Cardiac fibroblast (primary cell): ENCODE data around the gene MYPN.
A peak's percentile ranks its signal among the peaks of the same experiment; 100 is the strongest.
"Not testable (repeated sequence)": the region's sequence is repeated elsewhere in the genome, so short reads cannot be mapped to it uniquely, and the experiment has no call there.

Experiments
- DNase-seq, 2 donors: peaks; one replicate each; pipeline versions ENCODE4 v3.0.0 to v3.0.0-alpha.2; 2010; ENCODE audit warnings: low read depth in 2 of 2
- H3K4me3 ChIP-seq, 2 donors: replicated peaks in 1 of 2; 1 replicate in 1 of 2; 2 replicates in 1 of 2; pipeline ENCODE4 v1.5.1; 2011; ENCODE audit warnings: low read depth in 2 of 2, low read length in 2 of 2, mild to moderate bottlenecking in 2 of 2, moderate library complexity in 1 of 2
- CTCF ChIP-seq: IDR thresholded peaks from one replicate; pipeline ENCODE4 v1.5.1; 2011; ENCODE audit warnings: low read depth, mild to moderate bottlenecking, low read length, inconsistent platforms

Gene MYPN

GRCh38 chr10:68151453-68151852 lies 42.2 kb downstream of the MYPN start:
- H3K4me3 ChIP-seq, result no peak overlapping the region
- TF ChIP-seq CTCF, result no peak
- no peak for DNase-seq

GRCh38 chr10:68153473-68154210 lies 44.4 kb downstream of the MYPN start:
- no peak overlapping the region for H3K4me3 ChIP-seq
- peak; percentile 95 to 98 for DNase-seq
- no peak for TF ChIP-seq CTCF

- DNase-seq, result peak; percentile 29 to 63
- TF ChIP-seq CTCF, result no peak
- no peak overlapping the region for H3K4me3 ChIP-seq
Observed at GRCh38 chr10:68154211-68154497, 44.9 kb downstream of the MYPN start.

GRCh38 chr10:68155615-68156210 lies 46.4 kb downstream of the MYPN start:
- TF ChIP-seq CTCF, result no peak
- peak in 1 of 2 donors; percentile 23 for DNase-seq
- no peak overlapping the region for H3K4me3 ChIP-seq

GRCh38 chr10:68156373-68157185 lies 47.3 kb downstream of the MYPN start:
- DNase-seq, result peak; percentile 84 to 87
- TF ChIP-seq CTCF, result peak; percentile 77
- H3K4me3 ChIP-seq, result no peak overlapping the region

GRCh38 chr10:68157522-68157921 lies 48.2 kb downstream of the MYPN start:
- not testable (repeated sequence) for H3K4me3 ChIP-seq, DNase-seq

GRCh38 chr10:68158031-68158430 lies 48.7 kb downstream of the MYPN start:
- no peak for DNase-seq
- no peak overlapping the region for H3K4me3 ChIP-seq
- no peak for TF ChIP-seq CTCF
